HepG2 (cell line): ENCODE data around the gene TRAK1. TPM values are rescaled to one million over a fixed set of nuclear protein-coding genes. Genes with fewer than 3 reads are reported as not detected.

Source experiments
- ATAC-seq: fragments of 200-7000 bp; cut with Tn5 transposase; 3 replicates; pipeline ENCODE4 v1.9.1; 2020; ENCODE audit warnings: mild to moderate bottlenecking, moderate library complexity
- BruUV-seq: library from RNA; stranded (reverse); fragments of 400-500 nt; replicated peaks from 2 replicates; lab custom pipeline; 2021; lab: Mats Ljungman, UMichigan
- CTCF ChIA-PET: fragments of 300-600 bp; formaldehyde crosslinking; extraction: SDS; loops from one replicate; lab custom pipeline; 2021; ENCODE audit warnings: low total read pairs, inconsistent platforms, low intra/inter-chr PET ratio; lab: Yijun Ruan, JAX
- POLR2A ChIA-PET: fragments of 350-600 bp; sonication (Branson Sonifier 250); formaldehyde crosslinking; loops from one replicate; lab custom pipeline; 2020; ENCODE audit warnings: antibody characterized with exemption, inconsistent platforms; lab: Yijun Ruan, JAX
- DNase-seq: peaks from one replicate; pipeline ENCODE4 v3.0.0-alpha.2; 2015; ENCODE audit warnings: low spot score
- FAIRE-seq: peaks from 3 replicates; lab custom pipeline; 2011; peaks lifted over from hg19 to GRCh38; lab: Jason Lieb, UNC
- H2AFZ ChIP-seq: one replicate; pipeline ENCODE4 v1.6.1; 2011; ENCODE audit warnings: low read length, inconsistent platforms
- H3K27ac ChIP-seq: fragments of 300-600 bp; 3 replicates; pipeline ENCODE4 v1.8.0; 2011; ENCODE audit warnings: mixed run types, mild to moderate bottlenecking, mixed read lengths, low read length, inconsistent platforms; ENCODE audit not compliant: insufficient read depth; ENCODE audit errors: extremely low read length
- H3K27me3 ChIP-seq, 2 experiments: fragments of 200-600 bp in 1 of 2; 2 replicates in 1 of 2; 3 replicates in 1 of 2; pipeline versions ENCODE4 v1.6.0 to v1.8.0; 2011; ENCODE audit warnings: low read length in 2 of 2, mild to moderate bottlenecking in 2 of 2, moderate library complexity in 2 of 2, inconsistent platforms in 1 of 2; ENCODE audit not compliant: insufficient read depth in 2 of 2, control insufficient read depth in 1 of 2
- H3K36me3 ChIP-seq, 2 experiments: fragments of 200-600 bp in 1 of 2; replicated peaks in 1 of 2; 2 replicates in 1 of 2; 3 replicates in 1 of 2; pipeline versions ENCODE4 v1.5.1 to v1.8.0; 2011; ENCODE audit warnings: low read length in 2 of 2, inconsistent platforms in 1 of 2; ENCODE audit not compliant: insufficient read depth in 2 of 2, control insufficient read depth in 1 of 2
- H3K4me1 ChIP-seq: 2 replicates; pipeline ENCODE4 v1.5.1; 2012; ENCODE audit warnings: low read length, inconsistent platforms; ENCODE audit not compliant: insufficient read depth
- H3K4me2 ChIP-seq: 2 replicates; pipeline ENCODE4 v1.6.0; 2011; ENCODE audit warnings: low read depth, low read length, inconsistent platforms
- H3K4me3 ChIP-seq, 3 experiments: fragments of 200-600 bp in 1 of 3; sonication (generic), shearing (Covaris generic) in 1 of 3; replicated peaks in 1 of 3; 2 replicates each; pipeline ENCODE4 v1.5.1; 2011 to 2016; ENCODE audit warnings: low read length in 3 of 3, inconsistent platforms in 2 of 3, low read depth in 2 of 3, mild to moderate bottlenecking in 2 of 3, control low read depth in 1 of 3, mixed read lengths in 1 of 3; ENCODE audit not compliant: insufficient read depth in 1 of 3
- H3K79me2 ChIP-seq: one replicate; pipeline ENCODE4 v1.6.1; 2011; ENCODE audit warnings: low read length, inconsistent platforms; ENCODE audit not compliant: insufficient read depth
- H3K9ac ChIP-seq: 2 replicates; pipeline ENCODE4 v1.6.0; 2011; ENCODE audit warnings: mild to moderate bottlenecking, low read depth, low read length, inconsistent platforms; ENCODE audit not compliant: insufficient read depth
- H3K9me3 ChIP-seq: 2 replicates; pipeline ENCODE4 v1.5.1; 2012; ENCODE audit warnings: mild to moderate bottlenecking, low read length
- H4K20me1 ChIP-seq: 2 replicates; pipeline ENCODE4 v1.6.0; 2011; ENCODE audit warnings: inconsistent platforms, mild to moderate bottlenecking, low read length, moderate library complexity; ENCODE audit not compliant: insufficient read depth
- GMEB2 ChIP-seq: IDR thresholded peaks from 2 replicates; pipeline ENCODE4 v1.6.1; 2016; ENCODE audit warnings: missing biosample characterization, missing genetic modification reagents, low read depth
- HOXD1 ChIP-seq: sonication (generic); formaldehyde crosslinking; IDR thresholded peaks from 2 replicates; pipeline ENCODE4 v1.5.0; 2020; ENCODE audit warnings: missing genetic modification reagents
- IKZF1 ChIP-seq: fragments of 450-650 bp; IDR thresholded peaks from 2 replicates; pipeline ENCODE4 v1.7.1; 2016
- NCOA1 ChIP-seq: sonication (generic); formaldehyde crosslinking; IDR thresholded peaks from 2 replicates; pipeline ENCODE4 v1.9.0; 2021; ENCODE audit warnings: missing genetic modification reagents
- ZNF138 ChIP-seq: sonication (generic); formaldehyde crosslinking; IDR thresholded peaks from 2 replicates; pipeline ENCODE4 v1.5.0; 2020; ENCODE audit warnings: mild to moderate bottlenecking, low read depth, missing genetic modification reagents
- ZNF382 ChIP-seq: sonication (generic); formaldehyde crosslinking; IDR thresholded peaks from 2 replicates; pipeline ENCODE4 v1.5.0; 2020; ENCODE audit warnings: missing genetic modification reagents, mild to moderate bottlenecking, borderline replicate concordance
- ZNF431 ChIP-seq: sonication (generic); formaldehyde crosslinking; IDR thresholded peaks from 2 replicates; pipeline ENCODE4 v1.9.0; 2022; ENCODE audit warnings: missing genetic modification reagents, low read depth, mild to moderate bottlenecking, borderline replicate concordance
- ZNF501 ChIP-seq: sonication (generic); formaldehyde crosslinking; IDR thresholded peaks from 2 replicates; pipeline ENCODE4 v1.5.1; 2020; ENCODE audit warnings: mild to moderate bottlenecking, moderate library complexity, missing genetic modification reagents
- ZNF556 ChIP-seq: sonication (generic); formaldehyde crosslinking; IDR thresholded peaks from 2 replicates; pipeline ENCODE4 v1.4.0; 2020; ENCODE audit warnings: mild to moderate bottlenecking, missing genetic modification reagents, borderline replicate concordance
- ZNF619 ChIP-seq: sonication (generic); formaldehyde crosslinking; IDR thresholded peaks from 2 replicates; pipeline ENCODE4 v1.4.0; 2020; ENCODE audit warnings: mild to moderate bottlenecking, missing genetic modification reagents
- ZNF672 ChIP-seq: sonication (generic); formaldehyde crosslinking; IDR thresholded peaks from 2 replicates; pipeline ENCODE4 v1.8.1; 2022; ENCODE audit warnings: missing genetic modification reagents
- ZNF737 ChIP-seq: sonication (generic); formaldehyde crosslinking; IDR thresholded peaks from 2 replicates; pipeline ENCODE4 v1.5.0; 2020; ENCODE audit warnings: missing genetic modification reagents, mild to moderate bottlenecking, borderline replicate concordance
- ZNF784 ChIP-seq: sonication (generic); formaldehyde crosslinking; IDR thresholded peaks from 2 replicates; pipeline ENCODE4 v1.5.1; 2020; ENCODE audit warnings: missing genetic modification reagents, mild to moderate bottlenecking, borderline replicate concordance
- WGBS: methylation state at CpG from one replicate; pipeline ENCODE4 v1.1.6; 2017; ENCODE audit warnings: low lambda C conversion rate; 5-methylcytosine and 5-hydroxymethylcytosine counted together
- in situ Hi-C: cut with HindIII; loops from 2 replicates; pipeline ENCODE4 v1.10.0; 2017; ENCODE audit warnings: low pct_unique_long_range_greater_than_20kb; ENCODE audit not compliant: extremely low pct_ligation_motif_present
- intact Hi-C: fragments of 100-400 bp; cut with micrococcal nuclease; formaldehyde crosslinking; loops from one replicate; pipeline ENCODE4 v1.10.0; 2022; ENCODE audit not compliant: unreplicated experiment
- polyA plus RNA-seq, 8 experiments: library from polyadenylated mRNA; depleted of rRNA in 3 of 8; stranded (reverse) in 7 of 8; unstranded in 1 of 8; fragments of >200 nt; fragmentation: Illumina TruSeq in 4 of 8; extraction: Trizol in 4 of 8; gene quantifications; 2 replicates each; pipeline versions ENCODE4 v1.2.1 to v1.2.3, GENCODE V29; 2011 to 2016; ENCODE audit warnings: low read depth in 4 of 8, missing spikeins in 1 of 8, mixed read lengths in 1 of 8; ENCODE audit not compliant: insufficient read depth in 1 of 8
- total RNA-seq, 5 experiments: library from RNA; depleted of rRNA; stranded (reverse); fragments of >200 nt; fragmentation: Illumina TruSeq; extraction: Trizol; gene quantifications; 2 replicates each; pipeline ENCODE4 v1.2.3, GENCODE V29; 2016; ENCODE audit warnings: low read depth in 1 of 5

Gene TRAK1
- total and polyA plus RNA-seq, 2 of the 13 experiments (the other 11 are each of a cell fraction or from before 2014, with no cell fraction given), result 20.5 to 46.6 TPM

- POLR2A ChIA-PET, result no interaction called here
- BruUV-seq, result no TSS peak
- no peak overlapping the region for H3K4me2 ChIP-seq
Measured at GRCh38 chr3:42149532-42149931, 58.4 kb downstream of the TRAK1 start.

GRCh38 chr3:42149975-42150374 lies 58.8 kb downstream of the TRAK1 start:
- Histone ChIP-seq H2AFZ (no peak overlapping the region), H3K36me3 (no peaks in the 10 kb centered on the region; a peak in 1 of 5 replicates), H3K4me3 (no peak overlapping the region), H3K27me3 (no peaks in the 10 kb centered on the region), H3K4me2 (no peak overlapping the region), H3K9me3 (no peaks in the 10 kb centered on the region), H4K20me1 (no peaks in the 10 kb centered on the region), H3K79me2 (no peaks in the 10 kb centered on the region), H3K4me1 (peaks cover 21% of the 10 kb centered on the region), H3K27ac (no peak overlapping the region), H3K9ac (no peak overlapping the region)
- CTCF ChIA-PET, result no interaction called here
- 100% methylated on average over 3 of the region's 3 CpGs for WGBS
- POLR2A ChIA-PET, result no interaction called here
- TF ChIP-seq GMEB2 (CRISPR knock-in tag) (no peak), ZNF737 (no peak), NCOA1 (CRISPR knock-in tag) (no peak), ZNF619 (no peak), ZNF556 (CRISPR knock-in tag) (no peak), ZNF138 (CRISPR knock-in tag) (no peak), IKZF1 (no peak), ZNF431 (CRISPR knock-in tag) (no peak), ZNF784 (CRISPR knock-in tag) (no peak), HOXD1 (no peak)
- in situ Hi-C loops, result no loop called here
- intact Hi-C loops, result no loop called here
- ATAC-seq (no peak), DNase-seq (no peak), FAIRE-seq (no peak)
- BruUV-seq, result no TSS peak

More at GRCh38 chr3:42149532-42149931, 58.4 kb downstream of the TRAK1 start:
- intact Hi-C loops (no loop called here), in situ Hi-C loops (no loop called here)
- Histone ChIP-seq H2AFZ (no peak overlapping the region), H3K4me3 (no peak overlapping the region), H3K36me3 (no peaks in the 10 kb centered on the region; a peak in 1 of 5 replicates), H3K9ac (no peak overlapping the region), H3K4me1 (peaks cover 21% of the 10 kb centered on the region), H3K79me2 (no peaks in the 10 kb centered on the region), H4K20me1 (no peaks in the 10 kb centered on the region), H3K9me3 (no peaks in the 10 kb centered on the region), H3K27me3 (no peaks in the 10 kb centered on the region), H3K27ac (no peak overlapping the region)
- no peak for FAIRE-seq
- WGBS, result 96% methylated on average over 8 of the region's 8 CpGs
- CTCF ChIA-PET, result no interaction called here
- DNase-seq, result no peak
- no peak for TF ChIP-seq ZNF501 (CRISPR knock-in tag)
- TF ChIP-seq ZNF382 (CRISPR knock-in tag), result no peak
- no peak for TF ChIP-seq ZNF672 (CRISPR knock-in tag)
- no peak for ATAC-seq
